ENCODE data around the gene MCM3AP. TPM values are rescaled to one million over a fixed set of nuclear protein-coding genes. Genes with fewer than 3 reads are reported as not detected.

MCM3AP gene
- total and polyA plus RNA-seq, 9 of the 15 experiments (the other 6 are each of a cell fraction or from before 2014, with no cell fraction given): 6.5 to 179 (median 69.6) TPM

- TF ChIP-seq MAZ (CRISPR knock-in tag; conservative IDR thresholded peaks at IDR 0.05 in 1 of 2, IDR thresholded peaks at IDR 0.05 in 1 of 2): peak in 1 of 2 experiments; percentile 58; a peak in 1 of 4 replicates
- no peak for TF ChIP-seq ZNF318 (IDR thresholded peaks at IDR 0.05; ENCODE audit: borderline replicate concordance in 1 of 2, low read depth in 1 of 2)
- peak; percentile 72; the same call in 1 of the 2 replicates for TF ChIP-seq NKRF (IDR thresholded peaks at IDR 0.05; ENCODE audit: borderline replicate concordance)
- TF ChIP-seq RAD21 (CRISPR knock-in tag; conservative IDR thresholded peaks at IDR 0.05 in 1 of 2, IDR thresholded peaks at IDR 0.05 in 1 of 2): no peak
- TF ChIP-seq GABPA (tag; conservative IDR thresholded peaks at IDR 0.05; ENCODE audit: low read depth): no peak
- TF ChIP-seq KLF6 (CRISPR knock-in tag; IDR thresholded peaks at IDR 0.05; ENCODE audit: borderline replicate concordance): no peak
- no peak for TF ChIP-seq TRIM25 (IDR thresholded peaks at IDR 0.05; ENCODE audit: borderline replicate concordance)
- TF ChIP-seq SFPQ (IDR thresholded peaks at IDR 0.05; ENCODE audit: low read depth, low read length): no peak
- TF ChIP-seq MXD1 (CRISPR knock-in tag; IDR thresholded peaks at IDR 0.05; ENCODE audit: borderline replicate concordance, poor library complexity, severe bottlenecking): no peak
- TF ChIP-seq SMAD3 (CRISPR knock-in tag; conservative IDR thresholded peaks at IDR 0.05): no peak
Measured at GRCh38 chr21:46320331-46320801, 35.0 kb upstream of the MCM3AP start (continued).

All from K562 (cell line).